Transverse colon (tissue), 4 donors: Measurements from ENCODE around the gene ELK4. TPM values are rescaled to one million over a fixed set of nuclear protein-coding genes. Genes with fewer than 3 reads are reported as not detected.

Experiments
- DNase-seq: peaks from one replicate; pipeline ENCODE4 v3.0.0-alpha.2; 2019
- H3K27ac ChIP-seq, 4 donors: fragments of 200-600 bp; sonication (generic); 2 replicates each; pipeline ENCODE4 v1.5.1; 2016 to 2018; ENCODE audit warnings: inconsistent platforms in 4 of 4
- H3K27me3 ChIP-seq: fragments of 200-600 bp; sonication (generic); 2 replicates; pipeline ENCODE4 v1.5.1; 2017; ENCODE audit warnings: inconsistent platforms
- H3K36me3 ChIP-seq, 4 donors: fragments of 200-600 bp; sonication (generic); 2 replicates each; pipeline ENCODE4 v1.5.1; 2017 to 2019; ENCODE audit warnings: inconsistent platforms in 4 of 4
- H3K4me1 ChIP-seq, 4 donors: fragments of 200-600 bp; sonication (generic); 2 replicates each; pipeline ENCODE4 v1.5.1; 2017 to 2020; ENCODE audit warnings: inconsistent platforms in 4 of 4
- H3K4me3 ChIP-seq, 4 donors: fragments of 200-600 bp; sonication (generic); 1 replicate in 1 of 4; 2 replicates in 3 of 4; pipeline versions ENCODE4 v1.5.1 to v1.6.1; 2017 to 2019; ENCODE audit warnings: inconsistent platforms in 4 of 4
- H3K9me3 ChIP-seq, 2 donors: fragments of 200-600 bp; sonication (generic); 2 replicates each; pipeline ENCODE4 v1.5.1; 2017 to 2019; ENCODE audit warnings: inconsistent platforms in 2 of 2
- EP300 ChIP-seq: sonication (generic); formaldehyde crosslinking; IDR thresholded peaks from one replicate; pipeline ENCODE4 v1.6.1; 2017; ENCODE audit warnings: antibody characterized with exemption, low read depth
- POLR2A ChIP-seq: fragments of 450-650 bp; IDR thresholded peaks from one replicate; pipeline ENCODE4 v1.6.1; 2016; ENCODE audit warnings: antibody characterized with exemption, mild to moderate bottlenecking, moderate library complexity
- POLR2AphosphoS5 ChIP-seq, 3 donors: sonication (generic); formaldehyde crosslinking; IDR thresholded peaks; one replicate each; pipeline ENCODE4 v1.6.1; 2016; ENCODE audit warnings: antibody characterized with exemption in 3 of 3
- WGBS, 2 donors: methylation state at CpG; one replicate each; pipeline ENCODE4 v1.1.5; 2018; ENCODE audit warnings: low coverage in 1 of 2; 5-methylcytosine and 5-hydroxymethylcytosine counted together
- in situ Hi-C, 4 donors: fragments of 200-750 bp; cut with MboI; loops; one replicate each; pipeline versions ENCODE4 v1.15.0 to v1.15.1; 2017; ENCODE audit warnings: low sequenced_read_pairs in 3 of 4, low pct_ligation_motif_present in 1 of 4, low pct_unique_long_range_greater_than_20kb in 1 of 4
- intact Hi-C: fragments of 100-400 bp; cut with DNase I; formaldehyde crosslinking; loops from one replicate; pipeline ENCODE4 v1.15.1; 2023; ENCODE audit warnings: low total_unique reads
- total RNA-seq, 4 donors: library from RNA; depleted of rRNA; stranded (reverse); fragments of >200 nt; gene quantifications; one replicate each; pipeline ENCODE4 v1.1.0, GENCODE V29; 2016
- TF ChIP-seq, protein P1 (sequence below), 5 experiments: fragments of 200-600 bp in 3 of 5; fragments of 450-650 bp in 2 of 5; sonication (generic) in 3 of 5; IDR thresholded peaks; 1 replicate in 2 of 5; 2 replicates in 3 of 5; pipeline ENCODE4 v1.5.1; 2016 to 2017; ENCODE audit warnings: antibody characterized with exemption in 5 of 5, inconsistent platforms in 3 of 5, mild to moderate bottlenecking in 2 of 5, moderate library complexity in 1 of 5

The ELK4 gene
- total RNA-seq, 4 donors from 2014 or later: 16.0 to 24.1 (median 19.7) TPM

DNA sequence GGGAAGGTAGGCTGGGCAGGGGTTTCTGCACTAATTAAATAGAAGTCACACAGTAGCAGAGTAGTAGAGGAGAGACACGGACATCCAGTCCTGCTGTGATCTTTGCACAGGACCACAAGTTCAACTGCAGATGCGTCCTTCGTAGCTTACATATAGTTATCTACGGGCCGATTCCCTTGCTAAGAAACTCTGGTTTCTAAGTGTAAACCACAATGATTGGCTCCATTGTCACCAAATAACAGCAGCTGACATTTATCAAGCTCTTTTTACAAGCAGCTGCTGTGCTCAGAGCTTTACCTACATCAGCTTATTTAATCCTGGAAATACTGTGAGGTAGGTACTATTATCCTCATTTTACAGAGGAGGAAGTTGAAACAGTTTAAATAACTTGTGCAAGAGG is 45.4 kb upstream of the ELK4 start:
- no peak for TF ChIP-seq POLR2AphosphoS5 (IDR thresholded peaks at IDR 0.05)
- TF ChIP-seq, protein P1, sequence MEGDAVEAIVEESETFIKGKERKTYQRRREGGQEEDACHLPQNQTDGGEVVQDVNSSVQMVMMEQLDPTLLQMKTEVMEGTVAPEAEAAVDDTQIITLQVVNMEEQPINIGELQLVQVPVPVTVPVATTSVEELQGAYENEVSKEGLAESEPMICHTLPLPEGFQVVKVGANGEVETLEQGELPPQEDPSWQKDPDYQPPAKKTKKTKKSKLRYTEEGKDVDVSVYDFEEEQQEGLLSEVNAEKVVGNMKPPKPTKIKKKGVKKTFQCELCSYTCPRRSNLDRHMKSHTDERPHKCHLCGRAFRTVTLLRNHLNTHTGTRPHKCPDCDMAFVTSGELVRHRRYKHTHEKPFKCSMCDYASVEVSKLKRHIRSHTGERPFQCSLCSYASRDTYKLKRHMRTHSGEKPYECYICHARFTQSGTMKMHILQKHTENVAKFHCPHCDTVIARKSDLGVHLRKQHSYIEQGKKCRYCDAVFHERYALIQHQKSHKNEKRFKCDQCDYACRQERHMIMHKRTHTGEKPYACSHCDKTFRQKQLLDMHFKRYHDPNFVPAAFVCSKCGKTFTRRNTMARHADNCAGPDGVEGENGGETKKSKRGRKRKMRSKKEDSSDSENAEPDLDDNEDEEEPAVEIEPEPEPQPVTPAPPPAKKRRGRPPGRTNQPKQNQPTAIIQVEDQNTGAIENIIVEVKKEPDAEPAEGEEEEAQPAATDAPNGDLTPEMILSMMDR (IDR thresholded peaks at IDR 0.05): no peak
- TF ChIP-seq EP300: no peak
- Histone ChIP-seq H3K4me1 (peaks cover 0 to 77% (median 47%) of the 10 kb centered on the region in 4 donors), H3K4me3 (no peak overlapping the region), H3K27ac (peak overlapping the region; percentile 67 to 87 (median 83)), H3K27me3 (no peaks in the 10 kb centered on the region), H3K9me3 (no peaks in the 10 kb centered on the region), H3K36me3 (no peaks in the 10 kb centered on the region)
- in situ Hi-C loops (no loop called here), intact Hi-C loops (no loop called here)
- DNase-seq: no peak
- WGBS, 2 donors: 0 to 65% methylated on average over 1 to 5 of the region's 5 CpGs

DNA sequence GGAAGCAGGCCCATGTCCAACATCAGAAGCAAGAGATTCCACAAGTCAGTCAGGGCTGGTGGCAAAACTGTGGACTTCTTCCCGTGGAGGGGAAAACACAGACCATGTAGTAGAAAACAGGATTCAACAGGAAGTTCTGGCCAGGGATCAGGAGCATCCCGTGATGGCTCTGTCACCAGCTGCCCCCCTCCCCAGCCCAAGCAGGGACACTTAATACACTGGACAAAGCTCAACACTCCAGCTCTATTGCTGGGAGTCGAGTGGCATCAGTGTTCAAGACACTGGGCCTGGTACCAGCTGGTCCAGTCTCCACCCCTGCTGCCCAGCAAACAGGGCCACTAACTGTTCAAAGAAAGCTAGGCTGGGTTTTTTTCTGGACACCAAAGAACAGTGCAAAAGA is 44.8 kb upstream of the ELK4 start:
- in situ Hi-C loops: no loop called here
- Histone ChIP-seq H3K4me1 (peaks cover 0 to 82% (median 49%) of the 10 kb centered on the region in 4 donors), H3K9me3 (no peaks in the 10 kb centered on the region), H3K4me3 (no peak overlapping the region), H3K27ac (peak overlapping the region; percentile 67 to 87 (median 83)), H3K27me3 (no peaks in the 10 kb centered on the region), H3K36me3 (no peaks in the 10 kb centered on the region)
- TF ChIP-seq POLR2AphosphoS5 (IDR thresholded peaks at IDR 0.05) (no peak), POLR2A (no peak)
- intact Hi-C loops: no loop called here
- WGBS, 2 donors: 56% methylated on average over 3 of the region's 3 CpGs; no CpG with 5 or more reads in 1 of the 2 donors
- DNase-seq: no peak

DNA sequence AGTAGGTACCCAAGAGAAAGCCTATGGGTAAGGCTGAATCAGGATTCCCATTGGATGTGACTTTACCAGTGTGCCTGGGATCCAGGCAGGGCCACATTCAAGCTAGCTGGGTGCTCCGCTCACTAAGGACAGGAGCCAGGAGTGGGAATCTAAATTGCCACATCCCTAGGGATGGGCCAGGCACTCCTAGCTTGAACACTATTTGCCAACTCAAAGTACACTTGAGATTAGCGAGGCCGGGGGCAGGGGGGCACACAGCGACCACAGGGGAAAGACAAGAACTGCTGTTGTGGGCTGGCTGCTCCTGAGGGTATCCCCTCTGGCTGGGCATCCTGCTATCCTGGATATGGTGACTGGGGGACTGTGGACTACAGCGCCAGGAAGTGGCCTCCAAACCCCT is 44.2 kb upstream of the ELK4 start:
- Histone ChIP-seq H3K27ac (peak overlapping the region; percentile 67 to 87 (median 83)), H3K36me3 (no peaks in the 10 kb centered on the region), H3K4me1 (peaks cover 0 to 82% (median 49%) of the 10 kb centered on the region in 4 donors), H3K9me3 (no peaks in the 10 kb centered on the region), H3K27me3 (no peaks in the 10 kb centered on the region), H3K4me3 (no peak overlapping the region)
- peak; percentile 61 for DNase-seq
- no peak for TF ChIP-seq POLR2AphosphoS5 (IDR thresholded peaks at IDR 0.05)
- TF ChIP-seq POLR2A: peak; percentile 3
- WGBS, 2 donors: 77% methylated on average over 5 of the region's 5 CpGs; no CpG with 5 or more reads in 1 of the 2 donors
- in situ Hi-C loops: no loop called here
- intact Hi-C loops: no loop called here

DNA sequence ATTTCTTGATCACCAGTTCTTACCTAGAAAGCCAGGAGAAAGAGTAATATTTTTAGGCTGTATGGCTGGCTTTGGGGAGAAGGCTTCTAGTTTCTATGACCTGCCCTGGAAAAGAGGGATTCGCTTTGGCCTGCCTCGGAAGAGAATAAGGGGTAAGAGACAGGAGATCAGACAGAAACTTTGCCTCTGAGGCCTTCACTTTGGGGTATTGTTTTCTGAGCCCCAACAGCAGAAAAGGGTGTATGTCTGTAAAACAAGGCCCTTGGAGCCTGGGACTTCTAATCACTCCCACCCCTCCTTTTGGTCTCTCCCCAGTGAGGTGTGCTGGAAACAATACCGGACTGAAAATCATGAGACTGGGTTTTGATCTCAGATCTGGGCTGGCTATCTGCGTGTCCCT is 43.4 kb upstream of the ELK4 start:
- in situ Hi-C loops: no loop called here
- H3K4me1 ChIP-seq: peaks cover 0 to 79% (median 45%) of the 10 kb centered on the region in 4 donors
- intact Hi-C loops: no loop called here

DNA sequence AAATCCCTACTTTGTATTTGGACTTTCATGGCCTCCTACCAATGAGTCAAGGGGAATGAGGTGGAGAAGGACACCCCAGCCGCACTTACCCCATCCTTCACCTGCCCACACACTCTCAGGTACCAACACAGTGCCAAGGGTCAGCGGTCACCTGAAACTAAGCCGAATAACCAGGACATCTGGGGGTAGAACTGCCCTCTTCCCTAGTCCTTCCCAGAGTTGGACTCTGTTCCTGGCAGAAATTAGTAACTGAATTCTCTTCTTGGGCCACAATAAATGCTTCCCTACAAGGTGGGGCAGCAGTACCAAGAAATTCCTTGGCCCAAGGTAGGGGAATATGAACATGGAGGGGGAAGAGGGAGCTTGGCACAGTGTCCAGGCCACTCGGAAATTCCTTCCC is 41.2 kb upstream of the ELK4 start:
- intact Hi-C loops (no loop called here), in situ Hi-C loops (no loop called here)
- TF ChIP-seq, protein P1 (IDR thresholded peaks at IDR 0.05): no peak
- TF ChIP-seq EP300 (no peak), POLR2A (no peak), POLR2AphosphoS5 (IDR thresholded peaks at IDR 0.05) (no peak)
- H3K4me3 ChIP-seq: no peak overlapping the region
- H3K36me3 ChIP-seq: no peaks in the 10 kb centered on the region
- DNase-seq: no peak
- peaks cover 8 to 85% (median 52%) of the 10 kb centered on the region in 4 donors for H3K4me1 ChIP-seq
- H3K9me3 ChIP-seq: no peaks in the 10 kb centered on the region
- 75% methylated on average over 4 of the region's 4 CpGs; no CpG with 5 or more reads in 1 of the 2 donors for WGBS, 2 donors
- H3K27ac ChIP-seq: peak overlapping the region; percentile 20 to 87 (median 63)
- peaks cover 5% of the 10 kb centered on the region for H3K27me3 ChIP-seq

More for the DNA sequence above, 43.4 kb upstream of the ELK4 start:
- TF ChIP-seq, protein P1 (IDR thresholded peaks at IDR 0.05): no peak
- H3K4me3 ChIP-seq: no peak overlapping the region
- H3K9me3 ChIP-seq: no peaks in the 10 kb centered on the region
- no peak for DNase-seq
- H3K27ac ChIP-seq: peak overlapping the region; percentile 67 to 87 (median 83)
- no peaks in the 10 kb centered on the region for H3K36me3 ChIP-seq
- H3K27me3 ChIP-seq: no peaks in the 10 kb centered on the region
- 94 to 100% methylated on average over 2 to 4 of the region's 4 CpGs for WGBS, 2 donors
